Breast epithelium (tissue), 3 donors: ENCODE results near the gene IL1R2.

ENCODE experiments used
- POLR2A ChIP-seq: fragments of 450-650 bp; IDR thresholded peaks from one replicate; pipeline ENCODE4 v1.6.1; 2016; ENCODE audit warnings: antibody characterized with exemption, mild to moderate bottlenecking, moderate library complexity
- POLR2AphosphoS5 ChIP-seq, 3 donors: sonication (generic); formaldehyde crosslinking; IDR thresholded peaks; one replicate each; pipeline ENCODE4 v1.6.1; 2017; ENCODE audit warnings: antibody characterized with exemption in 3 of 3
- TF ChIP-seq, protein P1 (sequence below), 3 donors: fragments of 450-650 bp; IDR thresholded peaks; one replicate each; pipeline ENCODE4 v1.5.1; 2016 to 2017; ENCODE audit warnings: antibody characterized with exemption in 3 of 3, mild to moderate bottlenecking in 3 of 3, moderate library complexity in 3 of 3

DNA sequence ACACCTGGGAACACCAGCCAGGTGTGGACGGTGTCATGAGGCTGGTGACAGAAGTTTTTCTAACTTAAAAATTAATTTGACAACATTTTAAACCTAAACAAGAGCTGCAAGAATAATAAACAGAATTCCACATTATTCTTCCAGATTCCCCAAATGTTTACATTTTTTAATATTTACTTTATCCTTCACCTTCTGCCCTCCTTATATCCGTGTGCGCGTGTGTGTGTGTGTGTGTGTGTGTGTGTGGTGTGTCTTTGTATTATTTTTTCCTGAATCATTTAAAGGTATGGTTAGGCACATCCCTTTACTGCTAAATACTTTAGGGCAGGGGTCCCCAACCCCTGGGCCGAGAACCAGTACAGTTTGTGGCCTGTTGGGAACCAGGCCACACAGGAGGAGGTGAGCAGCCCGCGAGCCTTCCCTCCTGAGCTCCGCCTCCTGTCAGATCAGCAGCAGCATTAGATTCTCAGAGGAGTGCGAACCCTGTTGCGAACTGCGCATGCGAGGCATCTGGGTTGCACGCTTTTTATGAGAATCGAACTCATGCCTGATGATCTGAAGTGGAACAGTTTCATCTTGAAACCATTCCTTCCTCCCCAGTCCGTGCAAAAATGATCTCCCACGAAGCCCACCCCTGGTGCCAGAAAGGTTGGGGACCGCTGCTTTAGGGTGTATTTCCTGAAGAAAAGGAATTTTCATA, 16.4 kb upstream of the IL1R2 start:
- TF ChIP-seq, protein P1, sequence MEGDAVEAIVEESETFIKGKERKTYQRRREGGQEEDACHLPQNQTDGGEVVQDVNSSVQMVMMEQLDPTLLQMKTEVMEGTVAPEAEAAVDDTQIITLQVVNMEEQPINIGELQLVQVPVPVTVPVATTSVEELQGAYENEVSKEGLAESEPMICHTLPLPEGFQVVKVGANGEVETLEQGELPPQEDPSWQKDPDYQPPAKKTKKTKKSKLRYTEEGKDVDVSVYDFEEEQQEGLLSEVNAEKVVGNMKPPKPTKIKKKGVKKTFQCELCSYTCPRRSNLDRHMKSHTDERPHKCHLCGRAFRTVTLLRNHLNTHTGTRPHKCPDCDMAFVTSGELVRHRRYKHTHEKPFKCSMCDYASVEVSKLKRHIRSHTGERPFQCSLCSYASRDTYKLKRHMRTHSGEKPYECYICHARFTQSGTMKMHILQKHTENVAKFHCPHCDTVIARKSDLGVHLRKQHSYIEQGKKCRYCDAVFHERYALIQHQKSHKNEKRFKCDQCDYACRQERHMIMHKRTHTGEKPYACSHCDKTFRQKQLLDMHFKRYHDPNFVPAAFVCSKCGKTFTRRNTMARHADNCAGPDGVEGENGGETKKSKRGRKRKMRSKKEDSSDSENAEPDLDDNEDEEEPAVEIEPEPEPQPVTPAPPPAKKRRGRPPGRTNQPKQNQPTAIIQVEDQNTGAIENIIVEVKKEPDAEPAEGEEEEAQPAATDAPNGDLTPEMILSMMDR (IDR thresholded peaks at IDR 0.05), result no peak
- TF ChIP-seq POLR2A (no peak), POLR2AphosphoS5 (IDR thresholded peaks at IDR 0.05) (no peak)
